GM10266 (cell line): Measurements from ENCODE around the gene CENPH.
"Not testable (repeated sequence)": the region's sequence is repeated elsewhere in the genome, so short reads cannot be mapped to it uniquely, and the experiment has no call there.

Source experiments
- DNase-seq: peaks from one replicate; pipeline ENCODE4 v3.0.0; 2012; ENCODE audit errors: extremely low spot score
- CTCF ChIP-seq: IDR thresholded peaks from 2 replicates; pipeline ENCODE4 v1.5.1; 2012; ENCODE audit warnings: mild to moderate bottlenecking, low read depth; ENCODE audit not compliant: control insufficient read depth, insufficient read depth; ENCODE audit errors: missing control alignments

Gene CENPH

GRCh38 chr5:69212022-69212421 is 22.6 kb downstream of the CENPH start:
- TF ChIP-seq CTCF, result peak; percentile 8
- peak; percentile 31 for DNase-seq

- no peak for DNase-seq
- TF ChIP-seq CTCF, result no peak
Observed at GRCh38 chr5:69213513-69214215, 24.3 kb downstream of the CENPH start.

DNA sequence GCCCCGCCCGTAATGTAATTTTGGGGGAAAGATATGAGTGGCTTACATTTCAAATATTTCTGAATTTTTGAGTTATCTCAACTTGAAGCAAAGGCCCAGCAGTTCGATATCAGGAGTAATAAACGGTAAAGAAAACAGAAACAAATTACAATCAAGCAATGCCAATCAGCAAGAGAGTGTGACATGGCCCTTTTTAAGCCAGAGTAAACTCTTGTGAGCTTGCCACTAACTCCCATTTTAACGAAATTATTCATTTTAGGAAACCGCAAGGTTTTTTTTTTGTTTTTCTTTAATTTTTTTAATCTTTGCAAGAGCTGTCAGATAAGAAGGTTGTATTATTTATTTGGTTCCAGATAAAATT is 27.7 kb downstream of the CENPH start:
- DNase-seq, result no peak
- no peak for TF ChIP-seq CTCF

DNA sequence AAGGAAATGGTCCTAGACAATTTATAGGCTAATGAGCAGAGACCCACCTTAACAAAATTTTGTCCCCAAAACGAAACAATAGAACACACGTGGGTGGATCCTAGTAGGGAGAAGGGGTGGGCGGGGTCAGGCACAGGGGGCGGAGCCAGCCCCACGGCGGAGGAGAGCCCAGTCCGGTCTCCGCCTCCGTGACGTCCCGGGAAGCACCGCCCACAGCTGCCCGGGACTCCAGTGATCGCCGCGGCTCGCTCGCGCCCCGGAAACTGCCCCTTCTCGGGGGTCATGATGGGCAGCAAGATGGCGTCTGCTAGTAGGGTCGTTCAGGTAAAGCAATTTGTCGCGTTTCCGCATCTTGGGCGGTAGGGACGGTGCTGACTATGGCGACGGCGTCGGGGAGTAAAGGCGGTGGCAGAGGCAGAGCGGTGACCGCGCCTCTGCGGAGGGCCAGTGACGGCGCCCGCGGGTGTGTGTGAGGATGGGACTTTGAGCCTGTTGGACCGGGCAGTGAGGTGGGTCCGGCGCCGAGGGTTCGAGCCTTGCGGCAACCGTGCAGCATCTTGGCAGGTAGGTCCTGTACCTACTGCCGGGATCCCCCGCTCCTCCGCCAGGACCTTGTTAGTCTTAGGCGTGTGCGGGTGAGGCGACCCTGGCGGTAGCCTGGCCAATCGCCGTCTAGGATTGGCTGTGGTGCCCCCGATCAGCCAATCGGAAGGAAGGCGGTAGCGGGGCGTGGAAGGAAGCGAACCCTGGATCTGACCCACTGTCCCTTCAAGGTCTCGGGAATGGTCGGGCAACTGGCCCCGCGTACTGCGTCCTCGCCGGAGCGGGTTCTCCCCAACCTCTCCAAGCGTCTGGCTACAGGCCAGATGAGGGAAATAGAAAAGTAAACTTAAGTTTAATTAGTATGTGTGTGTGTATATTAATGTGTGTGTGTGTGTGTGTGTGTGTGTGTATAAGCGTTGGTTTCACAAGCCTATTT is 28.5 kb downstream of the CENPH start:
- DNase-seq, result peak; percentile 96

DNA sequence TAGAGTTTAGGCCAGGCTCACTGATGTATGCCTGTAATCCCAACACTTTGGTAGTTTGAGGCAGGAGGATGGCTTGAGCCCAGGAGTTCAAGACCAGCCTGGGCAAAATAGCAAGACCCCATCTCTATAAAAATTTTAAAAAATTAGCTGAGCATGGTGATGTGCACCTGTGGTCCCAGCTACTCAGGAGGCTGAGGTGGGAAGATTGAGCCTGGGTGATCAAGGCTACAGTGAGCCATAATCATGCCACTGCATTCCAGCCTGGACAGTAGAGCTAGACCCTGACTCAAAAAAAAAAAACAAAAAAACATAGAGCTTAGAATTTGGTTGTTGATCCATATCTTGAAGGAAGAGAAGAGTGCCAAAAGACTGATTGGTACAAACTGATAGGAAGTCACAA is 30.6 kb downstream of the CENPH start:
- no peak for TF ChIP-seq CTCF
- DNase-seq, result no peak

More for the DNA sequence above, 28.5 kb downstream of the CENPH start:
- no peak for TF ChIP-seq CTCF

DNA sequence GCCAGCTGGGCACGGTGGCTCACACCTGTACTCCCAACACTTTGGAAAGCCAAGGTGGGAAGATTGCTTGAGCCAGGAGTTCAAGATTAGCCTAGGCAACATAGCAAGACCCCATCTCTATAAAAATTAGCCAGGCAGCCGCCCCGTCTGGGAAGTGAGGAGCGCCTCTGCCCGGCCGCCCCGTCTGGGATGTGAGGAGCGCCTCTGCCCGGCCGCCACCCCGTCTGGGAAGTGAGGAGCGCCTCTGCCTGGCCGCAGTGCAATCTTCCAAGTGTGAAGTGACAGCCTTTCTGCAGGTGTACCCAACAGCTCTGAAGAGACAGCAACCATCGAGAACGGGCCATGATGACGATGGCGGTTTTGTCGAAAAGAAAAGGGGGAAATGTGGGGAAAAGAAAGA is 31.0 kb downstream of the CENPH start:
- DNase-seq, result not testable (repeated sequence)

GRCh38 chr5:69220833-69221232 is 31.4 kb downstream of the CENPH start:
- DNase-seq, result not testable (repeated sequence)

DNA sequence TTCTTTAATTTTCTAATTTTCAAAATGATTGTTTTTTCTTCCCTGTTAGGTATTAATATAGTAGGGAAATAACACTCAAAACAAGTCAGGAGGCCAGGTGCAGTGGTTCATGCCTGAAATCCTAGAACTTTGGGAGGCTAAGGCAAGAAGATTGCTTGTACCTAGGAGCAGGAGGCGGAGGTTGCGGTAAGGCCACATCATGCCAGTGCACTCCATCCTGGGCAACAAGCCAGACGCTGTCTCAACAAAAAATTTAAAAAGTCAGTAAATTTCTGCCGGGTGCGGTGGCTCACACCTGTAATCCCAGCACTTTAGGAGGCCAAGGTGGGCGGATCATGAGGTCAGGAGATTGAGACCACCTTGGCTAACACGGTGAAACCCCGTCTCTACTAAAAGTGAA is 35.1 kb downstream of the CENPH start:
- TF ChIP-seq CTCF, result no peak
- DNase-seq, result no peak
